Keratinocyte (primary cell): ENCODE results near the gene VSIR.

ENCODE experiments used
- CTCF ChIP-seq, 3 experiments: IDR thresholded peaks in 1 of 3; conservative IDR thresholded peaks in 1 of 3; optimal IDR thresholded peaks in 1 of 3; 2 replicates in 2 of 3; 3 replicates in 1 of 3; pipeline versions ENCODE3 to v1.5.1; 2011; ENCODE audit warnings: low read length in 3 of 3, mild to moderate bottlenecking in 3 of 3, moderate library complexity in 2 of 3, control low read depth in 1 of 3, inconsistent platforms in 1 of 3; ENCODE audit not compliant: insufficient read depth in 2 of 3; ENCODE audit errors: extremely low read depth in 1 of 3
- EZH2 ChIP-seq: IDR thresholded peaks from one replicate; pipeline ENCODE4 v1.6.1; 2012; ENCODE audit warnings: inconsistent platforms, mild to moderate bottlenecking, low read length, moderate library complexity

GRCh38 chr10:71718165-71718698, 55.1 kb downstream of the VSIR start:
- TF ChIP-seq EZH2 (no peak), CTCF (optimal IDR thresholded peaks at IDR 0.05 in 1 of 3, IDR thresholded peaks at IDR 0.05 in 1 of 3, conservative IDR thresholded peaks at IDR 0.05 in 1 of 3; ENCODE audit: extremely low read depth in 1 of 3, insufficient read depth in 2 of 3, low read length in 3 of 3) (no peak)
